Choroid plexus epithelial cell (primary cell): ENCODE results near the gene SAMD3.
A peak's percentile ranks its signal among the peaks of the same experiment; 100 is the strongest.

Source experiments
- DNase-seq: peaks from one replicate; pipeline ENCODE4 v3.0.0-alpha.2; 2010; ENCODE audit warnings: low read depth
- H3K4me3 ChIP-seq: 2 replicates; pipeline ENCODE4 v1.5.1; 2011; ENCODE audit warnings: low read depth, mild to moderate bottlenecking, control low read depth, low read length, moderate library complexity
- CTCF ChIP-seq: conservative IDR thresholded peaks from 2 replicates; pipeline ENCODE4 v1.5.1; 2011; ENCODE audit warnings: low read depth, mild to moderate bottlenecking, control low read depth, inconsistent platforms, low read length, moderate library complexity

The SAMD3 gene

GRCh38 chr6:130113201-130113710, 109.5 kb downstream of the SAMD3 start:
- no peak for DNase-seq
- H3K4me3 ChIP-seq, result no peak overlapping the region
- no peak for TF ChIP-seq CTCF

GRCh38 chr6:130111031-130111430, 111.7 kb downstream of the SAMD3 start:
- TF ChIP-seq CTCF, result no peak
- no peak overlapping the region for H3K4me3 ChIP-seq
- DNase-seq, result no peak

DNA sequence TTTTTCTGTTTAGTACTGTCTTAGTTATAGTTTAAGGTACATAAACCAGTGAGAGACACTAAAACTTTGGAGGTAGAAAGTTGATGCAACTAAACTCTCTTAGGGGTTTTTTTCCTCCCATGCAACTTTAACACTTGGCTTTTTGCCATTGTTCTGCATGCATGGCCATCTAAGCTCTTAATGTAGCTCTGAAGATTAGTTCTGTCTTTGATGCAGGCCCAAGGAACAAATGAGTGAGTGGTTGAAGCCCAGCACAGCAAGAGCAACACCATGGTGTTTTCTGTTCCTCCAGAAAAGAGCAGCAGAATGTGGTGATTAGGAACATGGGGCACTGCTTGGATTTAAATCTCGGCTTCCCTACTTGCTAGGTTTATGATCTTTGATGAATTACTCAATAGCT, 115.0 kb downstream of the SAMD3 start:
- no peak overlapping the region for H3K4me3 ChIP-seq
- no peak for TF ChIP-seq CTCF
- DNase-seq, result peak; percentile 14

DNA sequence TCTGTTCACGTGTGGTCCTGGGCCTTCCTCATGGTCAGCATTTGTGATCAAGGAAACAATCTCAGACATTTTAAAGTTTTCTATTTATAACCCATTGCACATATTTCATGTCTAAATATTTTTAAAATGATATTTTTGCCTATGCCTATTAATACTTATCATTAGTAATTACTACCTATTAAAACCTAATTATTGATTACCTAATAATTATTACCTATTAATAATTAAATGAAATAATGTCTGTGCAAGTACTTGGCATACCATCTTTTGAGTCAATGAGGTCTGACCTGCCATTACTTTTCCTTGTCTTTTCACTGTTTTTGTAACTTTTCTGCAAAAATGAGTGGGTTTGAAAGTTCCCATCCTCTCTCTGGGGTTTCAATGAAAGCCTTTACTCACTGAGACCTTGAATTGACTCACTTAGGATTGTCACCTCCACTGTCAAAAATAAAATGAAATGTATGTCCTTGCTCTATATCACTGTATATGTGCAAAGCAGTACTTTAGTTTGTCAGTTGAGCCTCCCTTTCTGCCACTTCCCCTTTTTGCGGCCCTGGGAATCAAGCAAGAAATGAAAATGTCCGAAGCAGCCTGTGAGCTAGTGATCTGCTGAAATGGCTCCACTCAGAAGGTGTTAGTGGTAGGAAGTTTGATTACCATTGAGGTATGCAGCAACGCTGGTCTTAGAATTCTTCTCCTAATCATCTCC, 116.6 kb downstream of the SAMD3 start:
- H3K4me3 ChIP-seq, result no peak overlapping the region
- TF ChIP-seq CTCF, result no peak
- DNase-seq, result no peak

GRCh38 chr6:130099119-130099518, 123.6 kb downstream of the SAMD3 start:
- no peak for TF ChIP-seq CTCF
- no peak overlapping the region for H3K4me3 ChIP-seq
- no peak for DNase-seq

DNA sequence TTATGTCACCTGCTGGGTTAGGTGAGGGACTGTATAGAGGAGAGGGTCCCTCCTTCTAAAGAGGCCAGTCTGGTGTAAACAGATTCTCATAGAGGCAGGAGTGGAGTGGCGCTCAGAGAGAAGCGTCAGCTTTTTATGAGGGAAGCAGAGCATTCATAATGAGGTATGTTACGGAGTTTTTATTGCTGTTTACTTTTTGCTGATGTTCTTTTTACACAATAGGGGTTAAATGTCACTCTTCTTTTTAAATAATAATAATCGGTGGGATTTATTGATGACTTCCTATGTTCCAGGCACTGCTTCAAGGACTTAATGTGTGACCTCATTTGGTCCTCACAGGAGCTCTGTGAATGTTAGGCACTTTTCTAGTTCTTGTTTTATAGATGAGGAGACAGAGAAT, 124.4 kb downstream of the SAMD3 start:
- TF ChIP-seq CTCF, result no peak
- DNase-seq, result no peak

More for the DNA sequence above, 124.4 kb downstream of the SAMD3 start:
- H3K4me3 ChIP-seq, result no peak overlapping the region
